Skeletal muscle tissue (tissue), 4 donors: ENCODE results near the gene MTHFD2L. TPM values are rescaled to one million over a fixed set of nuclear protein-coding genes. Genes with fewer than 3 reads are reported as not detected.
A peak's percentile ranks its signal among the peaks of the same experiment; 100 is the strongest.
"Not testable (repeated sequence)": the region's sequence is repeated elsewhere in the genome, so short reads cannot be mapped to it uniquely, and the experiment has no call there.

Source experiments
- H3K27ac ChIP-seq: one replicate; pipeline ENCODE4 v1.7.0; 2013; ENCODE audit warnings: mild to moderate bottlenecking, low read depth, low read length, inconsistent platforms
- H3K27me3 ChIP-seq, 3 donors: one replicate each; pipeline ENCODE4 v1.7.0; 2013; ENCODE audit warnings: low read length in 3 of 3; ENCODE audit not compliant: control insufficient read depth in 3 of 3, insufficient read depth in 3 of 3
- H3K36me3 ChIP-seq, 3 donors: one replicate each; pipeline ENCODE4 v1.7.0; 2013; ENCODE audit warnings: low read length in 3 of 3; ENCODE audit not compliant: control insufficient read depth in 3 of 3, insufficient read depth in 3 of 3
- H3K4me1 ChIP-seq, 3 donors: one replicate each; pipeline ENCODE4 v1.7.0; 2013; ENCODE audit warnings: low read length in 3 of 3, mild to moderate bottlenecking in 3 of 3; ENCODE audit not compliant: control insufficient read depth in 3 of 3, insufficient read depth in 3 of 3
- H3K4me3 ChIP-seq, 3 donors: one replicate each; pipeline ENCODE4 v1.7.0; 2013; ENCODE audit warnings: low read length in 3 of 3
- H3K9ac ChIP-seq, 3 donors: one replicate each; pipeline ENCODE4 v1.7.0; 2013; ENCODE audit warnings: low read length in 3 of 3, mild to moderate bottlenecking in 3 of 3, moderate library complexity in 2 of 3, low read depth in 1 of 3
- H3K9me3 ChIP-seq, 3 donors: one replicate each; pipeline ENCODE4 v1.7.0; 2013; ENCODE audit warnings: low read length in 3 of 3; ENCODE audit not compliant: control insufficient read depth in 3 of 3
- total RNA-seq: library from RNA; depleted of rRNA; stranded (reverse); fragments of >200 nt; gene quantifications from one replicate; pipeline ENCODE4 v1.2.3, GENCODE V29; 2014
- donor health status: Osteomylitis.

MTHFD2L gene
- total RNA-seq, 1 donor from 2014 or later = 20.9 TPM

DNA sequence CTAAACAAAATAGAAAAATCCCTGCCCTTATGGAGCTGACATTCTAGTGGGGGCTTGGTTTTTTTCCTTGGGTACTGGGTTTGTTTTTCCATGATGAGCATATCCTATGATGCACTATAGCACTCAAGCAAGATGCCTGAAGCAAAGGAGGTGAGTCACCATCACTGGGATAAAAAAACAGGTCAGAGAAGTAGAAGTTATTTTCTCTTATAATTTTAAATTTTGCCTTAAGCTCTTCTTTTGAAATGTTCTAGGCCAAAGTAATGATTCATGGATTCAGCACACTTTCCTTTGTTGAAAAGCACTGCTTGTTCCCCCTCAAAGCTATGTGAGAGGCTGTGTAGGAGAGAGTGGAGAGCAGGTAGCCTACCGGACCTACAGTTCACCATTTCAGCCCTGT lies 43.7 kb upstream of the MTHFD2L start:
- no peak overlapping the region for H3K4me3 ChIP-seq
- no peaks in the 10 kb centered on the region for H3K27me3 ChIP-seq
- no peaks in the 10 kb centered on the region for H3K9me3 ChIP-seq
- H3K36me3 ChIP-seq = no peaks in the 10 kb centered on the region
- H3K9ac ChIP-seq = no peak overlapping the region
- H3K4me1 ChIP-seq = peaks cover 9 to 22% (median 12%) of the 10 kb centered on the region in 3 donors
- no peak overlapping the region for H3K27ac ChIP-seq

DNA sequence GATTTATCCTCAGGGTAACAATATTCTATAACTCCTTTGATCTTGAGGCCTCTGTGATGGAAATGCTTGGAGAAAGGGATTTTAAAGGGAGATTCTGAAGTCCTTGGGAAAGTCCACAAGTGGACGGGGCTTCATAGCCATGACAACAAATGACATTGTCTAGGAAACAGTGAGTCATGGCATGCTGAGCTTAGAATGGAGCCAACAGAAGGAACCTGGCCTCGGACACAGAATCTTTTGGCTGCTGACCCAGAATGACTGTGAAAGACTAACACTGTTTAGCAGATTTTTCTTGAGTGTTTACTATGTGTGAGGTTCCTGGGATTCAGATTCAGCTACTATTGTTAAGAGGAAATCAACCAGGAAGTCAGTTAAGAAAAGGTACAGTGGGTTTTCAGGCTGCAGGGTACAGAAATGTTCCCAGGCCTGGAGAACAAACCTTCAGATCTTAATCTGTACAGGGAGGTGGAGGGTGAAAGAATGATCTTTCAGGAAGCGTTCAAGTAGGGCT lies 40.8 kb upstream of the MTHFD2L start:
- no peaks in the 10 kb centered on the region for H3K27me3 ChIP-seq
- H3K4me3 ChIP-seq = no peak overlapping the region
- H3K4me1 ChIP-seq = peaks cover 8 to 15% (median 8%) of the 10 kb centered on the region in 3 donors
- peak overlapping the region; percentile 70 for H3K27ac ChIP-seq
- no peaks in the 10 kb centered on the region for H3K36me3 ChIP-seq
- H3K9ac ChIP-seq = no peak overlapping the region
- H3K9me3 ChIP-seq = no peaks in the 10 kb centered on the region

DNA sequence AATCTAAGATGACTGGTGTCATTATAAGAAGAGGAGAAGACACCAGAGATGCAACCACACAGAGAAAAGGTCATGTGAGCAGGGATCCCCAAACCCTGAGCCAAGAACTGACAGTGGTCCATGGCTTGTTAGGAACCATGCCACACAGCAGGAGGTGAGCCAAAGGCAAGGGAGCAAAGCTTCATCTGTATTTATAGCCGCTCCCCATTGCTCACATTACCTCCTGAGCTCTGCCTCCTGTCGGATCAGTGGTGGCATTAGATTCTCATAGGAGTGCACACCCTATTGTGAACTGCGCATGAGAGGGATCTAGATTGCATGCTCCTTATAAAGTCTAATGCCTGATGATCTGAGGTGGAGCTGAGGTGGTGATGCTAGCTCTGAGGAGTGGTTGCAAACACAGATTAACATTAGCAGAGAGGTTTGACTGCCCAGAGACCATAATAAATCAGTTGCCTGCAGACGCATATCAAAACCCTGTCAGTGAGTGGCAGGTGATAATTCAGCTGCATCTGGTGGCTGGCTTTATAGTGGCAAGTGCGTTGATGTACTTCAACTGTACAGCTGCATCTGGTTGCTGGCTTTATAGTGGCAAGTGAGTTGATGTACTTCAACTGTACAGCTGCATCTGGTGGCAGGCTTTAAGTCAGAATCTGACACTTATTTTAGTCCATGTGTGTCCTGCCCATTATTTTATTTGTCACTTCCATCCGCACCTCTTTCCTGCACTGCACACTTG lies 39.1 kb upstream of the MTHFD2L start:
- Histone ChIP-seq H3K4me1 (peaks cover 3 to 11% (median 6%) of the 10 kb centered on the region in 3 donors), H3K27ac (no peak overlapping the region), H3K4me3 (no peak overlapping the region), H3K9me3 (no peaks in the 10 kb centered on the region), H3K36me3 (no peaks in the 10 kb centered on the region), H3K27me3 (no peaks in the 10 kb centered on the region), H3K9ac (no peak overlapping the region)

DNA sequence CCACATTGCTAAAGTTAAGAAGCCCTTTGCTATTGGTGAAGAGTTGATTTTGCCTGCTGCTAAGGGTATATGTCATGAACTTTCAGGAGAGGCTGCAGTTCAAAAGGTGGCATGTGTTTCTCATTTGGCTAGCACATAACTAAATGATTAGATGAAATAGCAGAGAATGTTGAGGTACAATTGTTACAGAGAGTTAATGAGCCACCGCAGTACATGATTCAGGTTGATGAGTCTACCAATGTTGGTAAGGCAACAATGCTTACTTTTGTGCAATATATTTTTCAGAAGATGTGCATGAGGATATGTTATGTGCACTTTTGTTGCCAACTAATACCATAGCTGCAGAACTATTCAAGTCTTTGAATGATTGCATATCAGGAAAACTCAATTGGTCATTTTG lies 37.8 kb upstream of the MTHFD2L start:
- no peak overlapping the region for H3K9ac ChIP-seq
- H3K4me1 ChIP-seq = peaks cover 3 to 11% (median 6%) of the 10 kb centered on the region in 3 donors
- no peak overlapping the region for H3K4me3 ChIP-seq
- no peaks in the 10 kb centered on the region for H3K27me3 ChIP-seq
- H3K9me3 ChIP-seq = no peaks in the 10 kb centered on the region
- H3K27ac ChIP-seq = no peak overlapping the region
- H3K36me3 ChIP-seq = no peaks in the 10 kb centered on the region

DNA sequence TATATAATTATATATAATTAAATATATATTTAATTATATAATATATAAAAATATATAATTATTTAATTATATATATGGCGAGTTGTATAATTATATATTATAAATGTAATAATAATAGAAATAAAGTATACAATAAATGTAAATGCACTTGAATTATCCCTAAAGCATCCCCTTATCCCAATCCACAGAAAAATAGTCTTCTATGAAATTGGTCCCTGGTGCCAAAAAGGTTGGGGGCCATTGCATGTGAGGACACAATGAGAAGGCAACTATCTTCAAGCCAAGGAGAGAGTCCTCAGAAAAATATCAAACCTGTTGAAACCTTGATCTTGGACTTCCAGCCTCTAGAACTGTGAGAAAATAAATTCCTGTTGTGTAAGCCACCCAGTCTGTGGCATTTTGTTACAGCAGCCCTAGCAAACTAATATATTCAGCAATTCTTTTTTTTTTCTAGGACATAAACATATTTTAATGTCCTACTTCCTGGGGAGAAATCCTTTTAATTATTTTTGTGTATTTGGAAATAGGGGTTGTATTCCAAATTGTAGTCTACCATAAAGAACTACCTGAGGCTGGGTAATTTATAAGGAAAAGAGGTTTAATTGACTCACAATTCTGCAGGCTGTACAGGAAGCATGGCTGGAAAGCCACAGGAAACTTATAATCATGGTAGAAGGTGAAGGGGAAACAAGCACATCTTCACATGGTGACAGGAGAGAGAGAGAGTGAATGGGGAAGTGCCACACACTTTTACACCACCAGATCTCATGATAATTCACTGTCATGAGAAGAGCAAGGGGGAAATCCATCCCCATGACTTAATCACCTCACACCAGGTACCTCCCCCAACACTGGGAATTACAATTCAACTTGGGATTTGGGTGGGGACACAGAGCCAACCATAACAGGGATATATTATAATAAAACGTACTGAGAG lies 36.0 kb upstream of the MTHFD2L start:
- Histone ChIP-seq H3K4me3 (no peak overlapping the region), H3K27ac (no peak overlapping the region), H3K4me1 (peaks cover 0 to 6% (median 6%) of the 10 kb centered on the region in 3 donors), H3K36me3 (no peaks in the 10 kb centered on the region), H3K9ac (no peak overlapping the region), H3K27me3 (no peaks in the 10 kb centered on the region), H3K9me3 (no peaks in the 10 kb centered on the region)

DNA sequence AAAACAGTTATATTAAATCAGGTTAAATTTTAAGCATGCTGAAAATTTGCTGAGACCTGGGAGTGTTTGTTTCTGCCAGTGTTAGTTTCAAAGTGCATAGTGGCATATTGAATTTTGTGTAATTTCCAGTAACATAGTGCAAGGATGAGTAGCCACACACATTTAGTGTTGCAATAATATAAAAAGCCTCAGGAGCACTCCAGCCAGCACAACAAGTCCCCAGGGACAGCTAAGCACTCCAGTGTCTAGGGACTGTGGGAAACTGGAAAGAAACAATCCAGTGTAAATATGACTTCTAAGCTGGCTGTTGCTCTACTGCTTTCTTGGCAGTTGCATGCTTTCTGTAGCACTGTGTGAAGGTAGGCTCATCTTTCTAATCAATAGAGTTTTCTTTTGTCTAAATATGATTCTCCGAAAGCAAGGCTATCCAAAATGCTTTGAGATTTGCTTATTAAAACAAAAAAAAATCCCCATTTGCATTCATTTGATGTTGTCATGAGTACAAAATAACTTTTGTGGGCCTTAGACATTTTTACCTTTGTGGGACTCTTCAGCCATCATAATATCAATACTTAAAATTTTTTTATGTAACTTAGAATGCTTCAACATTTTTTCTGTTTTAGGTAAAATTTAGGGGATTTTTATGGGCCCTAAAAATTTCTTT lies 34.7 kb upstream of the MTHFD2L start:
- Histone ChIP-seq H3K9ac (no peak overlapping the region), H3K4me1 (no peaks in the 10 kb centered on the region), H3K9me3 (no peaks in the 10 kb centered on the region), H3K27me3 (no peaks in the 10 kb centered on the region), H3K4me3 (no peak overlapping the region), H3K36me3 (no peaks in the 10 kb centered on the region), H3K27ac (no peak overlapping the region)

DNA sequence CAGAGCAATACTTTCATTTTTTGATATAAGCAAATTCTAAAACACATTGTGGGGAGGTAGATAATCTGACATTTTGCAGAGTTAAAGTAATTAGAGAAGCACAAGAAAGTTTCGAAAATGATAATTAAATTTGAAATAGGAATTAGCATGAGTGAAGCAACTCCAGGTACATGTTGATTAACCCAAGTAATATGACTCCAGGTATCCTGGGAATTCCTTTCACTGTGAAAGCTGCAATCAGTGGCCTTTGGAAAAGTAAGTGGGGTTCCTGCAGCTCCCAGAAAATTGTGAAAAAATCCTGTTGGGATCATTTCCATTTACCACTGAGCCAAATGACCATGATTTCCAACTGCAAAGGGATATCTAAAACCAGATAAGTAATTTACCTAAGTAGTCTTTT lies 32.9 kb upstream of the MTHFD2L start:
- H3K27ac ChIP-seq = no peak overlapping the region
- no peak overlapping the region for H3K4me3 ChIP-seq
- no peak overlapping the region for H3K9ac ChIP-seq
- H3K9me3 ChIP-seq = no peaks in the 10 kb centered on the region
- H3K27me3 ChIP-seq = no peaks in the 10 kb centered on the region
- no peaks in the 10 kb centered on the region for H3K4me1 ChIP-seq
- H3K36me3 ChIP-seq = no peaks in the 10 kb centered on the region

DNA sequence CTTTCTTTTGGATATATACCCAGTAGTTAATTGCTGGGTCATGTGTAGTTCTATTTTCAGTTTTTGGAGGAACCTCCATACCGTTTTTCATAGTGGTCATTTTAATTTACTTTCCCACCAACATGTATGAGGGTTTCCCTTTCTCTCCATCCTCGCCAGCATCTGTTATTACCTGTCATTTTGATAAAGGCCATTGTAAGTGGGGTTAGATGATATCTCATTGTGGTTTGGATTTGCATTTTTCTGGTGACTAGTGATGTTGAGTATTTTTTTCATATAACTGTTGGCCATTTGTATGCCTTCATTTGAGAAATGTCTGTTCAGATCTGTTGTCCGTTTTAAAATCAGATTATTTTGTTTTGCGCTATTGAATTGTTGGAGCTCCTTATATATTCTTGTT lies 30.2 kb upstream of the MTHFD2L start:
- H3K4me1 ChIP-seq = no peaks in the 10 kb centered on the region
- H3K27me3 ChIP-seq = no peaks in the 10 kb centered on the region
- H3K4me3 ChIP-seq = no peak overlapping the region
- H3K9ac ChIP-seq = no peak overlapping the region
- H3K27ac ChIP-seq = no peak overlapping the region
- H3K36me3 ChIP-seq = no peaks in the 10 kb centered on the region
- H3K9me3 ChIP-seq = no peaks in the 10 kb centered on the region

DNA sequence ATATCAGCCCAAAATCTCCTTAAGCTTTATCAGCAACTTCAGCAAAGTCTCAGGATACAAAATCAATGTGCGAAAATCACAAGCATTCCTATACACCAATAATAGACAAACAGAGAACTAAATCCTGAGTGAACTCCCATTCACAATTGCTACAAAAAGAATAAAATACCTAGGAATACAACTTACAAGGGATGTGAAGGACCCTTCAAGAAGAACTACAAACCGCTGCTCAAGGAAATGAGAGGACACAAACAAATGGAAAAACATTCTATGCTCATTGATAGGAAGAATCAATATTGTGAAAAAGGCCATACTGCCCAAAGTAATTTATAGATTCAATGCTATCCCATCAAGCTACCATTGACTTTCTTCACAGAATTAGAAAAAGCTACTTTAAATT lies 27.1 kb upstream of the MTHFD2L start:
- H3K27me3 ChIP-seq, H3K27ac ChIP-seq, H3K9me3 ChIP-seq, H3K36me3 ChIP-seq, H3K4me1 ChIP-seq, H3K4me3 ChIP-seq, H3K9ac ChIP-seq: not testable (repeated sequence)
